Stimulated activated CD8-positive, alpha-beta memory T cell treated with anti-CD3 and anti-CD28 coated beads, Interleukin-4, amount 100 ng/mL, for 48 hours (primary cell): Measurements from ENCODE around the gene PLA2G6.

Experiments used
- DNase-seq: peaks from one replicate; pipeline ENCODE4 v3.0.0-alpha.2; 2020

The PLA2G6 gene, protein sequence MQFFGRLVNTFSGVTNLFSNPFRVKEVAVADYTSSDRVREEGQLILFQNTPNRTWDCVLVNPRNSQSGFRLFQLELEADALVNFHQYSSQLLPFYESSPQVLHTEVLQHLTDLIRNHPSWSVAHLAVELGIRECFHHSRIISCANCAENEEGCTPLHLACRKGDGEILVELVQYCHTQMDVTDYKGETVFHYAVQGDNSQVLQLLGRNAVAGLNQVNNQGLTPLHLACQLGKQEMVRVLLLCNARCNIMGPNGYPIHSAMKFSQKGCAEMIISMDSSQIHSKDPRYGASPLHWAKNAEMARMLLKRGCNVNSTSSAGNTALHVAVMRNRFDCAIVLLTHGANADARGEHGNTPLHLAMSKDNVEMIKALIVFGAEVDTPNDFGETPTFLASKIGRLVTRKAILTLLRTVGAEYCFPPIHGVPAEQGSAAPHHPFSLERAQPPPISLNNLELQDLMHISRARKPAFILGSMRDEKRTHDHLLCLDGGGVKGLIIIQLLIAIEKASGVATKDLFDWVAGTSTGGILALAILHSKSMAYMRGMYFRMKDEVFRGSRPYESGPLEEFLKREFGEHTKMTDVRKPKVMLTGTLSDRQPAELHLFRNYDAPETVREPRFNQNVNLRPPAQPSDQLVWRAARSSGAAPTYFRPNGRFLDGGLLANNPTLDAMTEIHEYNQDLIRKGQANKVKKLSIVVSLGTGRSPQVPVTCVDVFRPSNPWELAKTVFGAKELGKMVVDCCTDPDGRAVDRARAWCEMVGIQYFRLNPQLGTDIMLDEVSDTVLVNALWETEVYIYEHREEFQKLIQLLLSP

GRCh38 chr22:38181453-38182200 lies at the start of gene PLA2G6:
PLA2G6 (minus strand) TSS chr22:38181830; CDS start chr22:38169426, 12,404 bp downstream.
- DNase-seq: peak; percentile 99

DNA sequence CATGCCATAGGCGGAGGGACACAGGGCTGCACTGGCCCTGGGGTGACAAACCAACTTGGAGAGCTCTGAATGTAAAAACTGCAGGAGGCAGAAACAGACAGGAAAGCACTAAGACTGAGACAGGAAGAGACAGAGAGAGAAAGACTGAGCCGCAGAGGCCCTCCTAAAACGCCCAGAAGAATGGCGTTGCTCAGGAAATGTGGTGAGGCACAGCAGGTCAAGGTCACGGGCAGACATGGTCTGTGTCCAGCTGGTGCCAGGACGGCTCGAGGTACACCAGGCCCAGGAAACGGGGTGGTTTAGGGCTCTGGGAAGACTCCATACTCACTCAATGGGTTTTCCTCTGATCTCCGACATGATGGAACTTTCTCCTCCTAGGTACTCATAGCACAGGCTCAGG lies 49.3 kb upstream of the PLA2G6 start:
- no peak for DNase-seq

- peak; percentile 37 for DNase-seq
Observed at GRCh38 chr22:38230108-38230825, 48.6 kb upstream of the PLA2G6 start.

DNA sequence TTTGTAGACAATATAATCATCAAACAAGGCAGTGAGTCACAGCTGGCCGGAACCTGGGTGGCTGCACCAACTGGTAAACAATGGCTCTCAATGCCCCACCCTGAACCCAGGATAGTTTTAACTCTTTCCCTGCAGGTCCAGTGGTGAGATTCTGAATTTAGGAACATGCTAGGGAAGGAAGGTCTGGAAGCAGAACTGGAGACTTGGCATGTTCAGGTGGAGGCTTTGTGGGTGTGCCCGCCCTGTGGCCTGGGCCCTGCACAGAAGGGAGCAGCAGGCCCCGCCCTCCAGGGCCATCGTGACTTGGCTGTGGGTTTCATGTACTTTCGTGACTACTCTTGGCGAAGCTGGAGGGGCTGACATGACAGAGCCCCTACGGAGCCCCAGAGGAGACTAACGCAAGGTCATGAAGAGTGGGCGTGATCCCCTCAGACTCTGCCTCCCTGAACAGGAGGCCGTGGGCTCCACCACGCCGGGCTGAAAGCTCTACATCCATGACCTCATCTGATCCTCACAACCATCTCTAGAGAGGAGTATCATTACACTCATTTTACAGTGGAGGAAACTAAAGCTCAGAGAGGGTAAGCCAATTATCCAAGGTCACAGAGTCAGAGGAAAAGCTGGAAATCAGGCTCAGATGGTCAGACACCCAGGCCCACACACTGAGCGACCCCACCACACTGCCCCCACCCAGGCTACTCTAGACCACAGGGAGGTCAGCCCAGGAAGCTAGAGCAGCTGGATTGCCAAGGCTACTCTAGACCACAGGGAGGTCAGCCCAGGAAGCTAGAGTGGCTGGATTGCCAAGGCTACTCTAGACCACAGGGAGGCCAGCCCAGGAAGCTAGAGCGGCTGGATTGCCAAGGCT lies 47.5 kb upstream of the PLA2G6 start:
- no peak for DNase-seq

GRCh38 chr22:38228326-38228872 lies 46.8 kb upstream of the PLA2G6 start:
- DNase-seq: no peak

- DNase-seq: no peak
Observed at GRCh38 chr22:38226853-38227649, 45.4 kb upstream of the PLA2G6 start.

DNA sequence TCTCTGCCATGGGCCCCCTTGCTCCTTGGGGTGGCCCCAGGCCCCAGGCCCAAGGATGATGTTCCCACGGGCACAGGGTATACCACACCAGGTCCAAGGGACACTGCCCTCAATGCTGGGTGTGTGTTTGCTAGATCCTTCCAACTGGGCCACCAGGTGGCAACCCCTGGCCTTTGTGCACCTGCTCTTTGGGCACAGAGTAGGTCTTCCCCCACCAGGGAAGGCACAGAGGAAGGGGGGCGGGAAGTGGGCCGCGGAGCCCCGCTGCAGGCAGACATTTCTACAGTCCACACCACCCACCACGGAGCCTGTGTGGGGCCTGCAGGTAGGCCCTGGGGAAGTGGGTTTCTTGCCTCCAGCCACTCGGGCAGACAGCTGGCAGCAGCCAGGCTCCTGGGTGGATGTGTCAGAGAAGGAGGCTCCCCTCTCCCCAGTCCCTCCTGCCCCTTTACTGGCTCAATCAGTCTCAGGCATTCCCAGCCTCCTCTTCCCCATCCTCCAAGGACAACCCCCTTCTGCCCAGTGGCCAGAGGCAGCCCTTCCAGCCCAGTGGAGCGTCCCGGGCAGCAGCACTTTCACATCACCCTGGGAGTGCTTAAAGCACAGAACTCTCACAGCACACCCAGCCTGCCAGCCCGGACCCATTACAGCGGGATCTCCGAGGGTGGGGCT lies 41.8 kb upstream of the PLA2G6 start:
- DNase-seq: no peak

DNA sequence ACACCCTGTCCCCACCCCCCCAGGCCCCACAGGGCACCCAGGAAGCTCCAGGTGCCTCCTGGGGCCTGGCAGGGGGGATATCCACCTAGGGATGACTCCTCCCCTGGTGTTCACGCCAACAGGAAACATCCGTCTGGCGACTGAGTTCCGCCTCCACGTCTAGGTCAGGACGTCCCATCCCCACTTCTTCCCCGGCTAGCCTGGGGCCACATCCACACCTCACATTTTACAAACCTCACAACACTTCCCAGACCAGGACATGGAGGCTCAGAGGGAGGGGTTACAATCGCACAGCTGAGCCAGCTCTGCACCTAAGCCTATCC lies 41.1 kb upstream of the PLA2G6 start:
- DNase-seq: no peak

DNA sequence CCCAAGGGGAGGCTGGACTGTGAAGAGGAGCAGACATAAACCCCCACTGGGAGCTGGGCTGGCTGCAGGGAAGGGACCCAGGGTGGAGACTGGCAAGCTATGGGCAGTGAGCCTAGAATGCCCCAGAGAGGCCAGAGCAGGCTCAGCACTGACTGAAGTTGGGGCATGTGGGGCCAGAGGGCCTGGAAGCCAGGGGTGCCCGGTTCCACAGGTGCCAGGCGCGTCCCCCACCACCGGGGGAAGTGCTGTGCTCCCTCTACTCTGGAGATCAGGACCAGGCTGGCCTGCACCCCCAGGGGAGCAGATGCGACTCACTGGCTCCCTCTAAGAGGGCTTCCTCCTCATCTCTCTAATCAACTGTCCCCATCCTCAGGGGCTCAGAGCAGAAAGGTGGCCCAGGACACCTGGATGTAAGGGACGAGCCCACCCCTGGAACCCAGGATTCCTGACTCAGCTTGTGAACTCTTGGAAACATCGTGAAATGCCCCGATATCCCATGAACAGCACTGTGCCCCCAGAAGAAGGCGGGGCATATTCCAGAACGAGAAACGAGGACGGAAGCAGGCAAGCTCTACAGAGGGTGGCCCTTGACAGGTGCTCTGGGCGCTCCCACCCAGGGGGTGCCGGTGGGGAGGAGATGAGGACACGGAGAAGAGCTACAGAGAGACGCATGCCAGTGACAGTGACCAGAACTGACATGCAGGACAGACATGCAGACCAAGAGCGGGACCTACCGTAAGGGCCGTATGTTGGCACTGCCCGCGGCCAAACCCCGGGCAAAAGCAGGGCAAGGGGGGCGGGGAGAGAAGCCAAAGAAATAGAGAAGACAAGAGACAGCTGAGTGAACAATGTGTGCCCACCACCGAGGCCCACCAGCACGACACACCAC lies 40.5 kb upstream of the PLA2G6 start:
- no peak for DNase-seq

GRCh38 chr22:38221407-38221806 lies 39.8 kb upstream of the PLA2G6 start:
- DNase-seq: no peak

DNA sequence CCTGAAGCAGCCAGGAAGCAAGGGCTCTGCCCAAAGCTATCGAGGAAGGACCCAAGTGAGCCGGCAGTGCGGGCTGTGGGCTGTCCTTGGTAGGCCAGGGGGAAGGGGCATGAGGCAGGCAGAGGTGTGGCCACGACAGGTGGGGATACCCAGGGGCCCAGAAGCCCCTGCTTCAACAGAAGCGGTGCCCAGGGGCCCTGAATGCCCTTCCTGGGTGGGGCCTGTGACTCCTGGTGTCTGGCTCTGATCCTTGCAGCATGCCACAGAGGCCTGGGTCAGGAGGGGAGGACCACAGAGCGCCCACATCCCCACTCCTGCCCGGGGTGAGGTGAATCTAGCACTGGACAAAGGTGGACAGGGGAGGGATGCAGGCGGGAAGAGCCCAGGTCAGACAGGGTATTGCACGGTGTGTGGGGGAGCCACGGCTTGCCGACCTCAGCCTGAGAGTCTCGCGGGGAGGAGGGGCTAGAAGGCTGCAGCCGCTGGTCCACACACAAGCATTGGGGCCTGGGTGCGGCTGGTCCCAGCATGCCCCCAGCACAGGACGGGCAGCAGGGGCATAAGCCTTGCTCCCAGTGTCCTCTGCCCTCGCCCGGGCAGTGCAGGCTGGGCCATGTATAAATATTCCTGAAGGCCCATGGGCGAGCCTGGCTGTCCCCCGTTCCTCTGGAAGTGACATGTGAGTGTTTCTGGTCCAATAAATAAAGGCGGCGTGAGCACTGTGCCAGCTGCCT lies 39.2 kb upstream of the PLA2G6 start:
- no peak for DNase-seq

DNA sequence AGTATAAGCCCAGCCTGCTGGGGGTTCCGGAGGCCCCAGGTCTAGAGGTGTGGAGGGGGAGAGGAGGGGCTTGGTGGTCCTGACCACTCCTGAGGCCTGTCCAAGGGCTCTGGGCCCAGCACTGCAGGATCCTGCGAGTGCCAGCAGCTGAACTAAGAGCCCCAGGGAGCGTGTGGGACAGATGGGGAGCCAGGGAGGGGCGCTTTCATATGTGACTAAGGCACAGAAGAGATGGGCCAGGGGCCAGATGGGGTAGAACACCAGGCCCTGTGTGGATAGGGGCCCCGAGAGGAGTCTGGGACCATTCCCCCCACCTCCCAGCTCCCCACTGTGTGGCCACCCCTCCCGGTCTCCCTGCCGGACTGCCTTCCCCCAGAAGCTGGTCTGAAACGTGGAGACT lies 38.5 kb upstream of the PLA2G6 start:
- DNase-seq: no peak

- no peak for DNase-seq
Observed at GRCh38 chr22:38219632-38220031, 38.0 kb upstream of the PLA2G6 start.

DNA sequence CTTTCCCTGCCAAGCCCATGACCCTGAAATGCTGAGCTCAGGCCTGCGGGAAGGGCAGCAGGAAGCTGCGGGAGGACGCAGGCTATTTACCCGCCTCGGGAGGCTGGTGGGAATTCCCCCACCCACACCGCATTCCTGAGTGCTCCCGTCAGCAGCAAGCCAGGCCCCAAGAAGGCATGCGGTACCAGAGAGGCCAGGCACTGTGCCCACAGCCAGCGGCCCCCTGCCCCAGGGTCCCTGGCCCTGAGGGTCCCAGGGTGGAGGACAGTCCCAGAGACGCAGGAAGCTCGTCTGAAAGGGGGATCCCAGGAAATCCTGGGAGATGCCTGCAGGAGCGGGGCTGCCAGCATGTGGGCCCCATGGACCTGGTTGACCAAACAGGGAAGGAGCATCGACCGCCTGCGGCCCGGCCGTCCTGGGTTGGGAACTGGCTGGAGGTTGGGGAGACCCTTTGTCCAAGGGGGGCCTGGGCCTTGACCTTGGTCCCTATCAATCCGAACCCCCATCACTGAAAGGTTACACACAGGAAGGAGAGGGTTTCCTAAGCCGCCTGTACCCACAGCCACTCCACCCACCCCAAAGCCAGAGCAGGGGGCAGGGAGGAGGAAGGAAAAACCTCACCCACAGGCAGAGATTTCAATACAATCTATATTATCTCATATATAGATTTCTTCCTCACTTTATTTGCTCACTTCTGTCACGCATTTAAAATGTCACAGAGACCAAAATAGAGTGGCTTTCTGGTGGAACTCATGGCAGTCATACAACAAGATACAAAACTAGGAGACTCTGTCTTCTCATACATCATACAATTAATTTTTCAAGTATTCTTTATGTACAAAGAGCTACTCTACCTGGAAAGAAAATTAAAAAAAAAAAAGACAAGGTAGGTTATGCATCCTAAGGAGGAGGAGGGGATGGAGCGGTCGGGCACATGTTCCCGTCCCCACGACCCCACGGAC lies 37.3 kb upstream of the PLA2G6 start:
- DNase-seq: peak; percentile 60

- DNase-seq: no peak
Observed at GRCh38 chr22:38215156-38216038, 33.8 kb upstream of the PLA2G6 start.
